ENCODE data around the gene CELA1. TPM values are rescaled to one million over a fixed set of nuclear protein-coding genes. Genes with fewer than 3 reads are reported as not detected.
A peak's percentile ranks its signal among the peaks of the same experiment; 100 is the strongest.

Gene CELA1
- polyA plus RNA-seq, 1 donor = not detected

- Histone ChIP-seq H3K4me3 (ENCODE audit: low read length) (no peak overlapping the region), H3K27ac (ENCODE audit: low read length) (no peak overlapping the region), H3K36me3 (ENCODE audit: control insufficient read depth, insufficient read depth, low read length) (no peaks in the 10 kb centered on the region), H3K4me1 (ENCODE audit: control insufficient read depth, insufficient read depth, low read length) (no peaks in the 10 kb centered on the region), H3K27me3 (ENCODE audit: control insufficient read depth, insufficient read depth, low read length) (no peaks in the 10 kb centered on the region), H3K9me3 (ENCODE audit: control insufficient read depth, low read depth, low read length) (no peaks in the 10 kb centered on the region)
- 71% methylated on average over 1 of the region's 7 CpGs for WGBS (ENCODE audit: insufficient coverage, low lambda C conversion rate)
- no peak for DNase-seq
Observed at GRCh38 chr12:51326698-51327439, 19.6 kb downstream of the CELA1 start.

- no peaks in the 10 kb centered on the region for H3K9me3 ChIP-seq (ENCODE audit: control insufficient read depth, low read depth, low read length)
- no peak overlapping the region for H3K27ac ChIP-seq (ENCODE audit: low read length)
- no CpG with 5 or more reads among the region's 4 CpGs for WGBS (ENCODE audit: insufficient coverage, low lambda C conversion rate)
- H3K36me3 ChIP-seq (ENCODE audit: control insufficient read depth, insufficient read depth, low read length) = no peaks in the 10 kb centered on the region
- H3K27me3 ChIP-seq (ENCODE audit: control insufficient read depth, insufficient read depth, low read length) = no peaks in the 10 kb centered on the region
- DNase-seq = no peak
- H3K4me3 ChIP-seq (ENCODE audit: low read length) = no peak overlapping the region
- H3K4me1 ChIP-seq (ENCODE audit: control insufficient read depth, insufficient read depth, low read length) = no peaks in the 10 kb centered on the region
Observed at GRCh38 chr12:51324953-51325352, 21.5 kb downstream of the CELA1 start.

GRCh38 chr12:51323966-51324895 lies 22.2 kb downstream of the CELA1 start, which contains the start of gene BIN2:
TSS of gene BIN2 (minus strand) at chr12:51324174. CDS start at chr12:51324102, 72 bp downstream.
- H3K27ac ChIP-seq (ENCODE audit: low read length) = no peak within 1 kb of the TSS
- H3K9me3 ChIP-seq (ENCODE audit: control insufficient read depth, low read depth, low read length) = no peaks in the 10 kb centered on the region
- no peaks in the 10 kb centered on the region for H3K36me3 ChIP-seq (ENCODE audit: control insufficient read depth, insufficient read depth, low read length)
- no peak for DNase-seq
- H3K4me3 ChIP-seq (ENCODE audit: low read length) = peak within 1 kb of the TSS; percentile 21
- H3K27me3 ChIP-seq (ENCODE audit: control insufficient read depth, insufficient read depth, low read length) = no peaks in the 10 kb centered on the region
- 100% methylated on average over 2 of the region's 60 CpGs for WGBS (ENCODE audit: insufficient coverage, low lambda C conversion rate)
- H3K4me1 ChIP-seq (ENCODE audit: control insufficient read depth, insufficient read depth, low read length) = no peaks in the 10 kb centered on the region

GRCh38 chr12:51323317-51323960 lies 23.0 kb downstream of the CELA1 start:
- Histone ChIP-seq H3K4me3 (ENCODE audit: low read length) (peak overlapping the region; percentile 21), H3K36me3 (ENCODE audit: control insufficient read depth, insufficient read depth, low read length) (no peaks in the 10 kb centered on the region), H3K4me1 (ENCODE audit: control insufficient read depth, insufficient read depth, low read length) (no peaks in the 10 kb centered on the region), H3K27ac (ENCODE audit: low read length) (no peak overlapping the region), H3K9me3 (ENCODE audit: control insufficient read depth, low read depth, low read length) (no peaks in the 10 kb centered on the region), H3K27me3 (ENCODE audit: control insufficient read depth, insufficient read depth, low read length) (no peaks in the 10 kb centered on the region)
- no peak for DNase-seq
- 100% methylated on average over 1 of the region's 15 CpGs for WGBS (ENCODE audit: insufficient coverage, low lambda C conversion rate)

- WGBS (ENCODE audit: insufficient coverage, low lambda C conversion rate) = no CpG with 5 or more reads among the region's 5 CpGs
- Histone ChIP-seq H3K9me3 (ENCODE audit: control insufficient read depth, low read depth, low read length) (no peaks in the 10 kb centered on the region), H3K36me3 (ENCODE audit: control insufficient read depth, insufficient read depth, low read length) (no peaks in the 10 kb centered on the region), H3K4me3 (ENCODE audit: low read length) (no peak overlapping the region), H3K4me1 (ENCODE audit: control insufficient read depth, insufficient read depth, low read length) (no peaks in the 10 kb centered on the region), H3K27me3 (ENCODE audit: control insufficient read depth, insufficient read depth, low read length) (no peaks in the 10 kb centered on the region), H3K27ac (ENCODE audit: low read length) (no peak overlapping the region)
- DNase-seq = no peak
Observed at GRCh38 chr12:51322452-51322851, 24.0 kb downstream of the CELA1 start.

GRCh38 chr12:51321882-51322281 lies 24.6 kb downstream of the CELA1 start:
- Histone ChIP-seq H3K4me3 (ENCODE audit: low read length) (no peak overlapping the region), H3K4me1 (ENCODE audit: control insufficient read depth, insufficient read depth, low read length) (no peaks in the 10 kb centered on the region), H3K36me3 (ENCODE audit: control insufficient read depth, insufficient read depth, low read length) (no peaks in the 10 kb centered on the region), H3K9me3 (ENCODE audit: control insufficient read depth, low read depth, low read length) (no peaks in the 10 kb centered on the region), H3K27ac (ENCODE audit: low read length) (no peak overlapping the region), H3K27me3 (ENCODE audit: control insufficient read depth, insufficient read depth, low read length) (no peaks in the 10 kb centered on the region)
- no CpG with 5 or more reads among the region's 3 CpGs for WGBS (ENCODE audit: insufficient coverage, low lambda C conversion rate)
- no peak for DNase-seq

- Histone ChIP-seq H3K36me3 (ENCODE audit: control insufficient read depth, insufficient read depth, low read length) (no peaks in the 10 kb centered on the region), H3K4me1 (ENCODE audit: control insufficient read depth, insufficient read depth, low read length) (no peaks in the 10 kb centered on the region), H3K27ac (ENCODE audit: low read length) (no peak overlapping the region), H3K4me3 (ENCODE audit: low read length) (no peak overlapping the region), H3K9me3 (ENCODE audit: control insufficient read depth, low read depth, low read length) (no peaks in the 10 kb centered on the region), H3K27me3 (ENCODE audit: control insufficient read depth, insufficient read depth, low read length) (no peaks in the 10 kb centered on the region)
- peak in 1 of 2 donors; percentile 32 for DNase-seq
- 60% methylated on average over 1 of the region's 3 CpGs for WGBS (ENCODE audit: insufficient coverage, low lambda C conversion rate)
Observed at GRCh38 chr12:51320695-51321320, 25.7 kb downstream of the CELA1 start.

GRCh38 chr12:51320311-51320694 lies 26.2 kb downstream of the CELA1 start:
- Histone ChIP-seq H3K36me3 (ENCODE audit: control insufficient read depth, insufficient read depth, low read length) (no peaks in the 10 kb centered on the region), H3K27ac (ENCODE audit: low read length) (no peak overlapping the region), H3K9me3 (ENCODE audit: control insufficient read depth, low read depth, low read length) (no peaks in the 10 kb centered on the region), H3K4me3 (ENCODE audit: low read length) (no peak overlapping the region), H3K27me3 (ENCODE audit: control insufficient read depth, insufficient read depth, low read length) (no peaks in the 10 kb centered on the region), H3K4me1 (ENCODE audit: control insufficient read depth, insufficient read depth, low read length) (no peaks in the 10 kb centered on the region)
- no peak for DNase-seq
- no CpG with 5 or more reads among the region's 4 CpGs for WGBS (ENCODE audit: insufficient coverage, low lambda C conversion rate)

GRCh38 chr12:51318846-51319599 lies 27.5 kb downstream of the CELA1 start:
- Histone ChIP-seq H3K27ac (ENCODE audit: low read length) (no peak overlapping the region), H3K9me3 (ENCODE audit: control insufficient read depth, low read depth, low read length) (no peaks in the 10 kb centered on the region), H3K4me1 (ENCODE audit: control insufficient read depth, insufficient read depth, low read length) (no peaks in the 10 kb centered on the region), H3K36me3 (ENCODE audit: control insufficient read depth, insufficient read depth, low read length) (no peaks in the 10 kb centered on the region), H3K27me3 (ENCODE audit: control insufficient read depth, insufficient read depth, low read length) (no peaks in the 10 kb centered on the region), H3K4me3 (ENCODE audit: low read length) (no peak overlapping the region)
- WGBS (ENCODE audit: insufficient coverage, low lambda C conversion rate) = no CpG with 5 or more reads among the region's 3 CpGs
- no peak for DNase-seq
